Measurements from ENCODE around the gene E4F1. TPM values are rescaled to one million over a fixed set of nuclear protein-coding genes. Genes with fewer than 3 reads are reported as not detected.

E4F1 gene
- total and polyA plus RNA-seq, 8 donors = 8.7 to 48.4 (median 9.9) TPM

DNA sequence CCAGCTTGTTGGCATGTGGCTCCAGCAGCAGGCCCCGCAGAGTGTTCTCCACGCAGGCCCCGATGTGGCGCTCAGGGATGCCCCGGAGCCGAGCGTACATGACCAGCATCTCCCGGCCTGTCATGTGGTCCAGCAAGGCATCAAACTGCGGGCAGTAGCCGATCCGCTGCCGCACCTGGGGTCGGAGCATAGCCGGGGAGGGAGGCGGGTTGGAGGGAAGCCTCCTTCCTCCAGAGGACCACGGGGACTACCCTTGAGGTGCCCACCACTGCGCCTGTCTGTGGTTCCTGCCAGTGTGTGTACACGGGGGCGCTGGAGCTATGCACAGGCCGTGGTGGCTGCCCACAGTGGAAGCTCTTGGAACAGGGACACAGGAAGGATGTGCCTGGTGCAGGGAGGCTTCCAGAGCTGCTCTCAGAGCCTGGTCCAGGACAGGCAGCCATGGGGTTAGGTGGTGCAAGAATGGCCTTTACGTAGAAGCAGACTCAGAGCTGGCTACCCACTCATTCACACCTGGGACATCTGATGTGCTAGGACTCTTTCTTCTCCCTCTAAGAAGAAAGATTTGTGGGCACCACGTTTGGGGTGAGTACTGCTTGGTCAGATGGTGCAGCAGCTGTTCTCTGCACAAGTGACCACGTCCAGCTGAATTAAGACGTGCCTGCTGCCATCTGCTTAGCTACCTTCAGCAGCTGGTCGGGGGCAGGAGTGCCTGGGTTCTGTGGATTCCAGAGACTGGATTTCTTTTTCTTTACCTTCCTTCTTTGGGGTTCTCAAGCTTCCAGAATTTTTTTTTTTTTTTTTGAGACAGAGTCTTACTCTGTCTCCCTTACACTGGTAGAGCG is 55.8 kb downstream of the E4F1 start:
- no peak overlapping the region for H3K4me3 ChIP-seq
- H3K36me3 ChIP-seq = no peaks in the 10 kb centered on the region
- FAIRE-seq (no peak), ATAC-seq (no peak), DNase-seq (no peak)
- TF ChIP-seq, protein P1, sequence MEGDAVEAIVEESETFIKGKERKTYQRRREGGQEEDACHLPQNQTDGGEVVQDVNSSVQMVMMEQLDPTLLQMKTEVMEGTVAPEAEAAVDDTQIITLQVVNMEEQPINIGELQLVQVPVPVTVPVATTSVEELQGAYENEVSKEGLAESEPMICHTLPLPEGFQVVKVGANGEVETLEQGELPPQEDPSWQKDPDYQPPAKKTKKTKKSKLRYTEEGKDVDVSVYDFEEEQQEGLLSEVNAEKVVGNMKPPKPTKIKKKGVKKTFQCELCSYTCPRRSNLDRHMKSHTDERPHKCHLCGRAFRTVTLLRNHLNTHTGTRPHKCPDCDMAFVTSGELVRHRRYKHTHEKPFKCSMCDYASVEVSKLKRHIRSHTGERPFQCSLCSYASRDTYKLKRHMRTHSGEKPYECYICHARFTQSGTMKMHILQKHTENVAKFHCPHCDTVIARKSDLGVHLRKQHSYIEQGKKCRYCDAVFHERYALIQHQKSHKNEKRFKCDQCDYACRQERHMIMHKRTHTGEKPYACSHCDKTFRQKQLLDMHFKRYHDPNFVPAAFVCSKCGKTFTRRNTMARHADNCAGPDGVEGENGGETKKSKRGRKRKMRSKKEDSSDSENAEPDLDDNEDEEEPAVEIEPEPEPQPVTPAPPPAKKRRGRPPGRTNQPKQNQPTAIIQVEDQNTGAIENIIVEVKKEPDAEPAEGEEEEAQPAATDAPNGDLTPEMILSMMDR (IDR thresholded peaks at IDR 0.05) = no peak
- no peaks in the 10 kb centered on the region for H3K4me1 ChIP-seq
- intact Hi-C loops (cut with DNase I) = no loop called here
- 86 to 87% methylated on average over 26 of the region's 26 CpGs for WGBS, 2 donors
- H3K27me3 ChIP-seq = no peaks in the 10 kb centered on the region
- no peak overlapping the region for H3K27ac ChIP-seq
- no peaks in the 10 kb centered on the region for H3K9me3 ChIP-seq

DNA sequence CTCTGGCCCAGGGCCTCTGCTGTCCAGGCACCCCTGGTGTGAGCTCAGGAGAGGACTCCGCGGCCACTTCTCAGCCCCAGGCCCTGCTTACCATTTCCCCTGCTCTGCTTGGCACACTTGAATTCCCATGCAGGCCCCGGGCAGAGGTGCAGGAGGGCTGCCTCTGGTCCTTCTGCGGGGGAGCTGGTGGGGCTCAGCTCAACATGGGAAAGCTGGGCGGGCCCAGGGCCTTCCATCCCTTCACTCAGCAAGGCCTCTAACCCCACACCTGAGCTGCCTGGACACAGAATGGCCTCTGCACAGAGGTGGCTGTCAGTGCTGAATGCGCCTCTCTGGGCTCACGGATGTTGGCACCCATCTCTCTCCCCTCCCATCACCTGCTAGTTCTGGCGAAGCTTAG is 57.1 kb downstream of the E4F1 start:
- no peak for ATAC-seq

DNA sequence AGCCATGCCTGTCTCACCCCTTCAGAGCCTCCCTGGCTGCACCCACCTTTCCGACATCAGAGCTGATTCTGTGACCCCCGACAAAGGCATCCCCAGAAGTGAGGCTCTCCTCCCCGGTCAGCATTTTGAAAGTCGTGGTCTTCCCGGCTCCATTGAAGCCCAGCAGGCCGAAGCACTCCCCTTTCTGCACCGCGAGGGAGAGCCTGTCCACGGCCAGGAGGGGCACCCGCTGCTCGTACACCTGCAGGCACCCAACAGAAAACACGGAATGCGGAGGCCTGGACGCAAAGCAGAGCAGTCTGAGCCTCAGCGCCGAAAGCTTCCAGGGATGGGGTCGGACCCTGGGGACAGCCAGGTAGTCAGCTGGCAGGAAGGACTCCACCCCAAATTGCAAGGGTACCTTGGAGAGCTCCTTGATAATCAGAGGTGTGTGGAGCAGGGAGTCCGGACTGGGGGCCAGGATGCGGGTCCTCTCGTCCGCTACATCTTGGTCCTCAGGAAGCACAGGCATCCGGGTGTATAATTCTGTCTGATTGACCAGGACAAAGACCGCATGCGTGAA is 57.7 kb downstream of the E4F1 start:
- WGBS, 2 donors = 87 to 90% methylated on average over 24 of the region's 24 CpGs
- no peak for DNase-seq
- no peak overlapping the region for H3K27ac ChIP-seq
- no peaks in the 10 kb centered on the region for H3K9me3 ChIP-seq
- H3K27me3 ChIP-seq = no peaks in the 10 kb centered on the region
- no peaks in the 10 kb centered on the region for H3K4me1 ChIP-seq
- TF ChIP-seq, protein P1 (IDR thresholded peaks at IDR 0.05) = no peak
- H3K4me3 ChIP-seq = no peak overlapping the region
- ATAC-seq = no peak
- intact Hi-C loops (cut with DNase I) = loop anchor here in 1 of 3 donors (10.0 kb wide), 1 partner anchor 154 kb away; no protein-coding TSS in a partner anchor
- no peaks in the 10 kb centered on the region for H3K36me3 ChIP-seq
- no peak for FAIRE-seq

More for the DNA sequence above, 57.1 kb downstream of the E4F1 start:
- TF ChIP-seq, protein P1 (IDR thresholded peaks at IDR 0.05) = no peak
- Histone ChIP-seq H3K36me3 (no peaks in the 10 kb centered on the region), H3K9me3 (no peaks in the 10 kb centered on the region), H3K4me1 (no peaks in the 10 kb centered on the region), H3K27ac (no peak overlapping the region), H3K4me3 (no peak overlapping the region), H3K27me3 (no peaks in the 10 kb centered on the region)
- 91 to 95% methylated on average over 8 of the region's 8 CpGs for WGBS, 2 donors
- no peak for DNase-seq
- no peak for FAIRE-seq
- intact Hi-C loops (cut with DNase I) = loop anchor here in 1 of 3 donors (10.0 kb wide), 1 partner anchor 154 kb away; no protein-coding TSS in a partner anchor

DNA sequence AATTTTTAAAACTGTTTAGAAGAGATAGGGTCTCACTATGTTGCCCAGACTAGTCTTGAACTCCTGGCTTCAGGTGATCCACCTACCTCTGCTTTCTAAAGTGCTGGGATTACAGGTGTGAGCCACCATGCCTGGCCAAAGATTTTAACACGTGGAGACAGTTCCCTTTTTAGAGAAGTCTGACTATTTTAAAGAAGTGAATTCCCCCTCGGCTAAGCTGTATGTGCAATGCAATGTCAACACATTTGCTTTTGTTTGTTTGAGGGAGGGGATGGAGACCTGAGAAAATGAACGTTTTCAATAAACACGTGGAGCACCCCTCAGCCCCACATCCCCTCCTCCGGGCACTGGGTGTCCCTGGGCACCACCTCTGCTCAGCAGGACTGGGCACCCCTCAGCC is 58.9 kb downstream of the E4F1 start:
- no peak for FAIRE-seq
- WGBS, 2 donors = 81 to 82% methylated on average over 5 of the region's 5 CpGs
- H3K27me3 ChIP-seq = no peaks in the 10 kb centered on the region
- no peaks in the 10 kb centered on the region for H3K36me3 ChIP-seq
- H3K4me1 ChIP-seq = no peaks in the 10 kb centered on the region
- H3K27ac ChIP-seq = no peak overlapping the region
- no peak for ATAC-seq
- H3K9me3 ChIP-seq = no peaks in the 10 kb centered on the region
- H3K4me3 ChIP-seq = no peak overlapping the region
- TF ChIP-seq, protein P1 (IDR thresholded peaks at IDR 0.05) = no peak
- intact Hi-C loops (cut with DNase I) = loop anchor here in 1 of 3 donors (10.0 kb wide), 1 partner anchor 153 kb away; no protein-coding TSS in a partner anchor
- DNase-seq = no peak

Data from pancreas (tissue), 10 donors.